GM12878 (cell line): ENCODE data around the gene KATNB1. TPM values are rescaled to one million over a fixed set of nuclear protein-coding genes. Genes with fewer than 3 reads are reported as not detected.

ENCODE experiments used
- ATAC-seq: fragments of 200-7000 bp; cut with Tn5 transposase; 3 replicates; pipeline ENCODE4 v1.9.1; 2020; ENCODE audit warnings: mild to moderate bottlenecking, moderate library complexity
- BruUV-seq: library from RNA; stranded (reverse); fragments of 400-500 nt; replicated peaks from 2 replicates; lab custom pipeline; 2021; lab: Mats Ljungman, UMichigan
- CTCF ChIA-PET: fragments of 300-600 bp; sonication (Branson Sonifier 250); formaldehyde crosslinking; extraction: SDS; loops from one replicate; lab custom pipeline; 2021; ENCODE audit warnings: inconsistent platforms; lab: Yijun Ruan, JAX
- POLR2A ChIA-PET: fragments of 350-600 bp; formaldehyde crosslinking; extraction: SDS; loops from one replicate; lab custom pipeline; 2021; ENCODE audit warnings: inconsistent platforms; lab: Charles Lee
- RAD21 ChIA-PET: fragments of 300-600 bp; sonication (Branson Sonifier 250); formaldehyde crosslinking; loops from one replicate; lab custom pipeline; 2023; ENCODE audit warnings: antibody characterized with exemption; ENCODE audit not compliant: unreplicated experiment; lab: Charles Lee
- SMC1A ChIA-PET: fragments of 300-600 bp; sonication (Branson Sonifier 250); formaldehyde crosslinking; loops from one replicate; lab custom pipeline; 2023; ENCODE audit not compliant: unreplicated experiment, uncharacterized antibody; lab: Charles Lee
- DNase-seq: peaks from one replicate; pipeline ENCODE4 v3.0.0-alpha.2; 2011; ENCODE audit warnings: low read depth, low spot score
- FAIRE-seq: peaks from 3 replicates; lab custom pipeline; 2011; peaks lifted over from hg19 to GRCh38; lab: Jason Lieb, UNC
- H2AFZ ChIP-seq: 2 replicates; pipeline ENCODE4 v1.6.0; 2011; ENCODE audit warnings: low read depth, low read length, control low read depth; ENCODE audit not compliant: control insufficient read depth
- H3K27ac ChIP-seq: 2 replicates; pipeline ENCODE4 v1.5.1; 2011; ENCODE audit warnings: control low read depth; ENCODE audit not compliant: control insufficient read depth, insufficient read depth
- H3K27me3 ChIP-seq, 2 experiments: replicated peaks in 1 of 2; 2 replicates each; pipeline versions ENCODE4 v1.6.0 to v1.6.1; 2011; ENCODE audit warnings: low read length in 1 of 2; ENCODE audit not compliant: control insufficient read depth in 2 of 2, insufficient read depth in 2 of 2
- H3K36me3 ChIP-seq, 2 experiments: 2 replicates each; pipeline ENCODE4 v1.5.1; 2011; ENCODE audit warnings: low read length in 1 of 2; ENCODE audit not compliant: control insufficient read depth in 2 of 2, insufficient read depth in 2 of 2
- H3K4me1 ChIP-seq: 2 replicates; pipeline ENCODE4 v1.6.1; 2011; ENCODE audit warnings: mild to moderate bottlenecking, low read length, moderate library complexity, mixed read lengths; ENCODE audit not compliant: control insufficient read depth, insufficient read depth
- H3K4me2 ChIP-seq: 2 replicates; pipeline ENCODE4 v1.6.0; 2011; ENCODE audit warnings: control low read depth; ENCODE audit not compliant: control insufficient read depth, insufficient read depth
- H3K4me3 ChIP-seq: fragments of 200-600 bp; sonication (generic); 2 replicates; pipeline ENCODE4 v1.5.1; 2016
- H3K79me2 ChIP-seq: 2 replicates; pipeline ENCODE4 v1.6.0; 2011; ENCODE audit warnings: low read length; ENCODE audit not compliant: control insufficient read depth, insufficient read depth
- H3K9ac ChIP-seq: 2 replicates; pipeline ENCODE4 v1.8.0; 2011; ENCODE audit warnings: low read length, control low read depth, mixed read lengths; ENCODE audit not compliant: control insufficient read depth, insufficient read depth
- H3K9me3 ChIP-seq: replicated peaks from 3 replicates; pipeline ENCODE4 v1.5.1; 2011; ENCODE audit warnings: mild to moderate bottlenecking, low read length; ENCODE audit not compliant: control insufficient read depth, insufficient read depth
- H4K20me1 ChIP-seq: 2 replicates; pipeline ENCODE4 v1.6.0; 2011; ENCODE audit not compliant: control insufficient read depth, insufficient read depth
- CHD1 ChIP-seq: IDR thresholded peaks from 2 replicates; pipeline ENCODE4 v1.6.1; 2012; ENCODE audit warnings: low read depth, low read length, improper control_type of control experiment
- CREB1 ChIP-seq: IDR thresholded peaks from 2 replicates; pipeline ENCODE4 v1.6.1; 2012; ENCODE audit warnings: low read depth, mild to moderate bottlenecking, inconsistent platforms
- CTCF ChIP-seq, 3 experiments: IDR thresholded peaks in 2 of 3; conservative IDR thresholded peaks in 1 of 3; 2 replicates each; pipeline ENCODE4 v1.5.1; 2011; ENCODE audit warnings: low read depth in 3 of 3, low read length in 3 of 3, mild to moderate bottlenecking in 3 of 3, control low read depth in 2 of 3, moderate library complexity in 2 of 3, inconsistent platforms in 1 of 3, mixed read lengths in 1 of 3; ENCODE audit not compliant: control insufficient read depth in 2 of 3, insufficient read depth in 1 of 3; ENCODE audit errors: extremely low read depth in 1 of 3
- EED ChIP-seq: sonication (generic); IDR thresholded peaks from 2 replicates; pipeline ENCODE4 v1.6.1; 2016; ENCODE audit warnings: antibody characterized with exemption, low read depth
- GATAD2B ChIP-seq: fragments of 450-650 bp; conservative IDR thresholded peaks from 2 replicates; pipeline ENCODE4 v1.6.1; 2017; ENCODE audit warnings: low read depth, mild to moderate bottlenecking, moderate library complexity
- HDGF ChIP-seq: fragments of 450-650 bp; IDR thresholded peaks from 2 replicates; pipeline ENCODE4 v1.6.1; 2016; ENCODE audit warnings: antibody characterized with exemption
- IRF4 ChIP-seq: IDR thresholded peaks from 2 replicates; pipeline ENCODE4 v1.6.1; 2011; ENCODE audit warnings: low read depth, low read length
- RAD21 ChIP-seq: IDR thresholded peaks from 2 replicates; pipeline ENCODE4 v1.6.1; 2011; ENCODE audit warnings: mild to moderate bottlenecking, low read depth, low read length, moderate library complexity; ENCODE audit not compliant: insufficient read depth
- RB1 ChIP-seq: fragments of 450-650 bp; formaldehyde crosslinking; IDR thresholded peaks from 2 replicates; pipeline ENCODE4 v1.6.1; 2017; ENCODE audit warnings: mild to moderate bottlenecking, borderline replicate concordance
- SMC3 ChIP-seq: IDR thresholded peaks from 2 replicates; pipeline ENCODE4 v1.6.1; 2011; ENCODE audit warnings: low read length, improper control_type of control experiment, borderline replicate concordance
- SPI1 ChIP-seq: IDR thresholded peaks from 2 replicates; pipeline ENCODE4 v1.6.1; 2011; ENCODE audit warnings: low read depth, mild to moderate bottlenecking, low read length, moderate library complexity, borderline replicate concordance; ENCODE audit not compliant: insufficient read depth
- YY1 ChIP-seq: IDR thresholded peaks from 2 replicates; pipeline ENCODE4 v1.6.1; 2011; ENCODE audit warnings: low read depth, mild to moderate bottlenecking, low read length
- ZBED1 ChIP-seq: IDR thresholded peaks from 2 replicates; pipeline ENCODE4 v1.6.1; 2016; ENCODE audit warnings: borderline replicate concordance
- WGBS: methylation state at CpG from one replicate; pipeline ENCODE4 v1.1.6; 2016; ENCODE audit warnings: low lambda C conversion rate; ENCODE audit not compliant: insufficient replicate concordance, insufficient coverage; ENCODE audit errors: missing lambda C conversion rate; 5-methylcytosine and 5-hydroxymethylcytosine counted together
- in situ Hi-C: fragments of 300-500 bp; cut with MboI; formaldehyde crosslinking; loops from 9 replicates; pipeline ENCODE4 v1.14.3; 2018; ENCODE audit warnings: mixed read lengths
- intact Hi-C: fragments of 100-400 bp; cut with micrococcal nuclease; formaldehyde crosslinking; loops from one replicate; pipeline ENCODE4 v1.14.2; 2022; ENCODE audit not compliant: unreplicated experiment
- polyA plus RNA-seq, 11 experiments: library from polyadenylated mRNA; depleted of rRNA in 4 of 11; unstranded in 6 of 11; stranded (reverse) in 5 of 11; fragments of >200 nt; fragmentation: Nextera tagmentation in 4 of 11; fragmentation: Illumina TruSeq in 1 of 11; extraction: Ambion mirVana in 4 of 11; extraction: Trizol in 1 of 11; gene quantifications; 1 replicate in 1 of 11; 2 replicates in 10 of 11; pipeline versions ENCODE4 v1.2.1 to v1.2.3, GENCODE V29; 2011 to 2016; ENCODE audit warnings: inconsistent platforms in 2 of 11, missing spikeins in 2 of 11, low read depth in 1 of 11
- total RNA-seq, 4 experiments: library from RNA; depleted of rRNA in 3 of 4; stranded (reverse); fragments of >200 nt in 3 of 4; fragmentation: Illumina TruSeq in 1 of 4; extraction: Trizol in 1 of 4; gene quantifications; 2 replicates each; pipeline versions ENCODE4 v1.2.1 to v1.2.3, GENCODE V29; 2013 to 2021
- TF ChIP-seq, protein P1 (sequence below): fragments of 450-650 bp; IDR thresholded peaks from 2 replicates; pipeline ENCODE4 v1.6.1; 2017; ENCODE audit warnings: borderline replicate concordance

Gene KATNB1
- total and polyA plus RNA-seq, 10 of the 15 experiments (the other 5 are each of a cell fraction or from before 2014, with no cell fraction given), result 0.71 to 46.5 (median 19.5) TPM

DNA sequence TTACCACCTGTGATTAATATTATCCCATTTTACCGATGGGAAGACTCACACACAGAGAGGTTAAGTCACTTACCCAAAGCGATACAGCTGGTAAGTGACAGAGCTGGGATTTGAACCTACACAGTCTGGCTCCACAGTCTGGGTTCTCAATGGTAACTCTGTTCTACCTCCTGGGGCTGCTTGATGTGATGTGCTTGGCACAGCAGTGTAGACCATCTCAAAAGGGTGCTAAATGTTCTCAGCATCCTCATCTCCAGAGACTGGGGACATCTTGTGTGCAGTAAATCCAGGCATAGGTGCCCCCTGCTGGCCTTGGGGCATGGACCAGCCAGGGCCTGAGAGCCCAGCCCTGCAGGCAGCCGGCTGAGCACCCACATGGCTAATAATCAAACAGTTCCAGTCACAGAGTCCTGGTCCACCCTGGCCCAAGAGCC is 15.4 kb upstream of the KATNB1 start:
- 51% methylated on average over 3 of the region's 3 CpGs for WGBS
- TF ChIP-seq, protein P1, sequence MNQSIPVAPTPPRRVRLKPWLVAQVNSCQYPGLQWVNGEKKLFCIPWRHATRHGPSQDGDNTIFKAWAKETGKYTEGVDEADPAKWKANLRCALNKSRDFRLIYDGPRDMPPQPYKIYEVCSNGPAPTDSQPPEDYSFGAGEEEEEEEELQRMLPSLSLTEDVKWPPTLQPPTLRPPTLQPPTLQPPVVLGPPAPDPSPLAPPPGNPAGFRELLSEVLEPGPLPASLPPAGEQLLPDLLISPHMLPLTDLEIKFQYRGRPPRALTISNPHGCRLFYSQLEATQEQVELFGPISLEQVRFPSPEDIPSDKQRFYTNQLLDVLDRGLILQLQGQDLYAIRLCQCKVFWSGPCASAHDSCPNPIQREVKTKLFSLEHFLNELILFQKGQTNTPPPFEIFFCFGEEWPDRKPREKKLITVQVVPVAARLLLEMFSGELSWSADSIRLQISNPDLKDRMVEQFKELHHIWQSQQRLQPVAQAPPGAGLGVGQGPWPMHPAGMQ, result no peak
- TF ChIP-seq CHD1, result no peak
- peak; percentile 73 for TF ChIP-seq SMC3
- TF ChIP-seq YY1, result 0 out of 2 replicates have a peak, but pooled peaks have one; percentile 50
- TF ChIP-seq SPI1, result no peak
- TF ChIP-seq RAD21, result peak; percentile 60
- no peak for TF ChIP-seq ZBED1
- no peak for TF ChIP-seq HDGF
- no peak for TF ChIP-seq IRF4
- no peak for TF ChIP-seq CREB1
- no peak for TF ChIP-seq GATAD2B
- TF ChIP-seq RB1, result no peak
- peak; percentile 49 to 68 (median 60) for TF ChIP-seq CTCF (IDR thresholded peaks at IDR 0.05 in 2 of 3, conservative IDR thresholded peaks at IDR 0.05 in 1 of 3; ENCODE audit: control insufficient read depth in 2 of 3, extremely low read depth in 1 of 3, insufficient read depth in 1 of 3, low read depth in 3 of 3, low read length in 3 of 3)
- no peak for TF ChIP-seq EED
- Histone ChIP-seq H4K20me1 (no peaks in the 10 kb centered on the region), H3K9me3 (no peaks in the 10 kb centered on the region), H3K79me2 (no peaks in the 10 kb centered on the region), H3K36me3 (no peaks in the 10 kb centered on the region), H3K4me3 (no peak overlapping the region), H3K4me1 (no peaks in the 10 kb centered on the region), H3K4me2 (no peak overlapping the region), H3K9ac (no peak overlapping the region), H2AFZ (no peak overlapping the region), H3K27ac (no peak overlapping the region), H3K27me3 (peaks cover 0 to 2% of the 10 kb centered on the region in 2 experiments; a peak in 2 of 4 replicates)
- DNase-seq (no peak), ATAC-seq (peak; percentile 96), FAIRE-seq (no peak)
- SMC1A ChIA-PET, result interaction anchor here (2.0 kb wide), 1 partner anchor 130 kb away, joined by 5 read pairs; no protein-coding TSS in a partner anchor
- CTCF ChIA-PET, result interaction anchor here (0.9 to 1.5 kb wide), 3 partner anchors 15 to 143 kb away, joined by 3 to 4 read pairs (median 3); partner anchors contain the start of gene KATNB1
- RAD21 ChIA-PET, result no interaction called here
- in situ Hi-C loops, result no loop called here
- intact Hi-C loops, result loop anchor here (1.0 to 2.0 kb wide), 3 partner anchors 71 to 144 kb away; no protein-coding TSS in a partner anchor
- POLR2A ChIA-PET, result no interaction called here
- BruUV-seq, result no TSS peak
